ENCODE measurements around the gene SKAP1.

DNA sequence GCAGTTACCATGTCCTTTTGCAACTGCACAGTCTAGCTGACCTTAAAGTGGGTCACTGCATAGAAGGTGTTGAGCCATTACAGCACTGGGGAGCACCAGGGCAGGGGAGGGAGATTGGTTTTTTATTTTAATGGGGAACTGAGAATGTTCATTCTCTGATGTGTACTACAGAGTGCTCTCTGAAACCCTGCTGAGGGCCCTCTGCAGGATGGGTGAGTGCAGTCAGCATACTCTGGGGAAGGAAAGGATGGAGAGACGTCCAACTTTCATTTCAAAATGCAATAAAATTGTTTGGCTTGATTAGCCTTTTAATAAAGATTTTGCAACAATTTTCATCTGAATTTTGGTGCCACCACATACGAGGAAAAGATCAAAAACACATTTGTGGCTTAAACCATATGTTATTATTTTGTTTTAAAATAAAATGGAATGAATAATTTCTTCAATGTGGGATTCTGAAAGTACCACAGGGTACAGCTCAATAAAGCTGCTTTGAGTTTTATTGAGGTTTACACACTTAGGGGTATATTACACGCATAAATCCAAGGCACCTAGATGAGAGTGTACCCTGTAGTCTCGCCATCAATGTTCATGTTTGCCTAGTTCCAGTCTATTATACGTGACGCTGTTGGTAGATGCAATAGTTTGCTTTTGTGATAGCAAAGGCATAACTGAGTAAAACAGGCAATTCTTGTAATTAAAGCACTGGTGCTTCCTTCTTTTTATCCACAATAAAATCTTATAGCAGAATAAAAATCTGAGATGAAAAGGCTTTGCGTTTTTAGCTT, 249.0 kb downstream of the SKAP1 start:
- TF ChIP-seq, protein P1, sequence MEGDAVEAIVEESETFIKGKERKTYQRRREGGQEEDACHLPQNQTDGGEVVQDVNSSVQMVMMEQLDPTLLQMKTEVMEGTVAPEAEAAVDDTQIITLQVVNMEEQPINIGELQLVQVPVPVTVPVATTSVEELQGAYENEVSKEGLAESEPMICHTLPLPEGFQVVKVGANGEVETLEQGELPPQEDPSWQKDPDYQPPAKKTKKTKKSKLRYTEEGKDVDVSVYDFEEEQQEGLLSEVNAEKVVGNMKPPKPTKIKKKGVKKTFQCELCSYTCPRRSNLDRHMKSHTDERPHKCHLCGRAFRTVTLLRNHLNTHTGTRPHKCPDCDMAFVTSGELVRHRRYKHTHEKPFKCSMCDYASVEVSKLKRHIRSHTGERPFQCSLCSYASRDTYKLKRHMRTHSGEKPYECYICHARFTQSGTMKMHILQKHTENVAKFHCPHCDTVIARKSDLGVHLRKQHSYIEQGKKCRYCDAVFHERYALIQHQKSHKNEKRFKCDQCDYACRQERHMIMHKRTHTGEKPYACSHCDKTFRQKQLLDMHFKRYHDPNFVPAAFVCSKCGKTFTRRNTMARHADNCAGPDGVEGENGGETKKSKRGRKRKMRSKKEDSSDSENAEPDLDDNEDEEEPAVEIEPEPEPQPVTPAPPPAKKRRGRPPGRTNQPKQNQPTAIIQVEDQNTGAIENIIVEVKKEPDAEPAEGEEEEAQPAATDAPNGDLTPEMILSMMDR (IDR thresholded peaks at IDR 0.05), result no peak
- TF ChIP-seq POLR2A (IDR thresholded peaks at IDR 0.05), result no peak
